Activated naive CD8-positive, alpha-beta T cell treated with anti-CD3 and anti-CD28 coated beads, Interleukin-2, amount 50 U/mL, for 24 hours (primary cell): ENCODE measurements around the gene TTC16.
A peak's percentile ranks its signal among the peaks of the same experiment; 100 is the strongest.

Experiments used
- ATAC-seq: fragments of 150-1000 bp; cut with Tn5 transposase; one replicate; pipeline ENCODE4 v1.10.0; 2021
- DNase-seq: peaks from one replicate; pipeline ENCODE4 v3.0.0; 2021
- H3K27ac Mint-ChIP-seq: one replicate; pipeline ENCODE4 v1.8.0; 2021; ENCODE audit warnings: mild to moderate bottlenecking, mixed read lengths
- H3K27me3 Mint-ChIP-seq: one replicate; pipeline ENCODE4 v1.8.0; 2021; ENCODE audit warnings: mixed read lengths
- H3K36me3 Mint-ChIP-seq: one replicate; pipeline ENCODE4 v1.8.0; 2021; ENCODE audit warnings: low read depth, mixed read lengths
- H3K4me1 Mint-ChIP-seq: one replicate; pipeline ENCODE4 v1.8.0; 2021; ENCODE audit warnings: mixed read lengths
- H3K4me3 Mint-ChIP-seq: one replicate; pipeline ENCODE4 v1.8.0; 2021; ENCODE audit warnings: mild to moderate bottlenecking, moderate library complexity, mixed read lengths
- H3K9me3 Mint-ChIP-seq: one replicate; pipeline ENCODE4 v1.8.0; 2021; ENCODE audit warnings: mixed read lengths

Gene TTC16

DNA sequence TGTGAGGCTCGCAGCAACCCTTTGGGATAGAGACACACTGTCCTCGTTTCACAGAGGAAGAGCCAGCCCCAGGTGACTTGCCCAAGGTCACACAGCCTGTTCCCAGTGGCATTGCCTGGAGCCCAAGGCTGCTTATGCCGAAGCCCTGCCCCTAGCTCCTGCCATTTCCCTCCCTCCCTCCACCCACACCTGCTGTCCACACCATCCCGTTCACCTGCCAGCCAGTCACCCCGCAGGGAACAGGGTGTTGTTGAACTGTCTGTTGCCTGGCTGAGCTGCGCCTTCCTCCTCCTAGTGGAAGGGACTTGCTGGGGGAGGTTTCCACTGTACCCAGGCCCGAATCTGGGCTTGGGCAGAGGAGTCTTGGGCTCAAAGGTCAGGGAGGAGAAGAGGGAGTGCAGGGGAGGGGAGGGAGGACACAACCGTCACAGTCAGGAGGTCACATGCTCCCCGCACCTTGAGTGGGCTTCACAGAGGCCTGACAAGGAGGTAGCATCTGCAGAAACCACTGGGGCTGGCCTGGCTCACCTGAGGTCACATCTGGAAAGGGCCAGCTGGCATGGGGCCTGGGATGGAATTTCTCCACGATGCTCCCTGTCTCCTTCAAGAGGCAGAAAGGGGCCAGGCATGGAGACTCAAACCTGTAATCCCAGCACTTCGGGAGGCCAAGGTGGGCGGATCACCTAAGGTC, 6.3 kb downstream of the TTC16 start:
- Mint-ChIP-seq H3K27me3 (no peaks in the 10 kb centered on the region), H3K4me1 (peaks cover 22% of the 10 kb centered on the region), H3K4me3 (no peak overlapping the region), H3K9me3 (no peaks in the 10 kb centered on the region), H3K27ac (peak overlapping the region; percentile 31), H3K36me3 (no peaks in the 10 kb centered on the region)
- no peak for DNase-seq
- ATAC-seq: no peak

GRCh38 chr9:127723013-127723412, 7.1 kb downstream of the TTC16 start:
- no peak overlapping the region for H3K4me3 Mint-ChIP-seq
- DNase-seq: no peak
- H3K4me1 Mint-ChIP-seq: peaks cover 22% of the 10 kb centered on the region
- no peak for ATAC-seq
- H3K36me3 Mint-ChIP-seq: no peaks in the 10 kb centered on the region
- no peaks in the 10 kb centered on the region for H3K27me3 Mint-ChIP-seq
- H3K27ac Mint-ChIP-seq: no peak overlapping the region
- no peaks in the 10 kb centered on the region for H3K9me3 Mint-ChIP-seq

- H3K9me3 Mint-ChIP-seq: no peaks in the 10 kb centered on the region
- no peak overlapping the region for H3K27ac Mint-ChIP-seq
- no peaks in the 10 kb centered on the region for H3K27me3 Mint-ChIP-seq
- ATAC-seq (no peak), DNase-seq (no peak)
- H3K36me3 Mint-ChIP-seq: no peaks in the 10 kb centered on the region
- no peak overlapping the region for H3K4me3 Mint-ChIP-seq
- peaks cover 22% of the 10 kb centered on the region for H3K4me1 Mint-ChIP-seq
Measured at GRCh38 chr9:127723444-127723843, 7.6 kb downstream of the TTC16 start.

DNA sequence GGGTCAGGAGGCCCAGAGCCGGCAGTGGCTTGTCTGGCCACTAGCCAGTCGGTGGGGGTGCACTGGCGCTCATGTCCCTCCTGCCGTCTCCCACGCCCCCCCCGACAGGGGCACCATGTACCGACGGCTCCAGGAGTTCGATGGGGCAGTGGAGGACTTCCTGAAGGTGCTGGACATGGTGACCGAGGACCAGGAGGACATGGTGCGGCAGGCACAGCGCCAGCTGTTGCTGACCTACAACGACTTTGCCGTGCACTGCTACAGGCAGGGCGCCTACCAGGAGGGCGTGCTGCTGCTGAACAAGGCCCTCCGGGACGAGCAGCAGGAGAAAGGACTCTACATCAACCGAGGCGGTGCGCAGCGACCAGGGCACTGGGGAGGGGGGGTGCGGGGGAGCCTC, 8.1 kb downstream of the TTC16 start:
- ATAC-seq: no peak
- Mint-ChIP-seq H3K27ac (no peak overlapping the region), H3K36me3 (no peaks in the 10 kb centered on the region), H3K9me3 (no peaks in the 10 kb centered on the region), H3K27me3 (no peaks in the 10 kb centered on the region), H3K4me3 (no peak overlapping the region), H3K4me1 (peaks cover 22% of the 10 kb centered on the region)
- DNase-seq: no peak

DNA sequence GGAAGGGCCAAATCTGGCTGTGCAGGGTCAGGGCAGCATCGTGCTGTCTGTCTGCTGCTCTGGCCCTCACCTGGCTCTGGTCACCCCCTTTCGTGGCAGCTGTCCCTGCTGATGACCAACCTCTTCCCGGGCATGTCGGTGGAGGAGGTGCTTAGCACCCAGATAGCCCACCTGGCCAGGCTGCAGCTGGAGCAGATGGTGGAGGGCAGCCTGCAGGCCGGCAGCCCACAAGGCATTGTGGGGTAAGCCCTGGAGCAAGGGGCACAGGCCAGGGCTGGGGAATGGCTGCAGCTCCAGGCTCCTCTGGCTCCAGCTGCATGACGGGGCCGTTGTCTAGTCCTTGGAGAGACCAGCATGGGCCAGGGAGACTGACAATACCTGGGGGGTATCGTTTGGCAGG, 11.0 kb downstream of the TTC16 start:
- H3K4me1 Mint-ChIP-seq: no peaks in the 10 kb centered on the region
- ATAC-seq (no peak), DNase-seq (no peak)
- H3K36me3 Mint-ChIP-seq: no peaks in the 10 kb centered on the region
- no peak overlapping the region for H3K4me3 Mint-ChIP-seq
- no peaks in the 10 kb centered on the region for H3K27me3 Mint-ChIP-seq
- H3K27ac Mint-ChIP-seq: no peak overlapping the region
- no peaks in the 10 kb centered on the region for H3K9me3 Mint-ChIP-seq

GRCh38 chr9:127728808-127729207, 12.9 kb downstream of the TTC16 start:
- DNase-seq (no peak), ATAC-seq (no peak)
- no peaks in the 10 kb centered on the region for H3K36me3 Mint-ChIP-seq
- H3K27ac Mint-ChIP-seq: no peak overlapping the region
- no peaks in the 10 kb centered on the region for H3K9me3 Mint-ChIP-seq
- H3K4me1 Mint-ChIP-seq: peaks cover 4% of the 10 kb centered on the region
- H3K4me3 Mint-ChIP-seq: no peak overlapping the region
- H3K27me3 Mint-ChIP-seq: no peaks in the 10 kb centered on the region

DNA sequence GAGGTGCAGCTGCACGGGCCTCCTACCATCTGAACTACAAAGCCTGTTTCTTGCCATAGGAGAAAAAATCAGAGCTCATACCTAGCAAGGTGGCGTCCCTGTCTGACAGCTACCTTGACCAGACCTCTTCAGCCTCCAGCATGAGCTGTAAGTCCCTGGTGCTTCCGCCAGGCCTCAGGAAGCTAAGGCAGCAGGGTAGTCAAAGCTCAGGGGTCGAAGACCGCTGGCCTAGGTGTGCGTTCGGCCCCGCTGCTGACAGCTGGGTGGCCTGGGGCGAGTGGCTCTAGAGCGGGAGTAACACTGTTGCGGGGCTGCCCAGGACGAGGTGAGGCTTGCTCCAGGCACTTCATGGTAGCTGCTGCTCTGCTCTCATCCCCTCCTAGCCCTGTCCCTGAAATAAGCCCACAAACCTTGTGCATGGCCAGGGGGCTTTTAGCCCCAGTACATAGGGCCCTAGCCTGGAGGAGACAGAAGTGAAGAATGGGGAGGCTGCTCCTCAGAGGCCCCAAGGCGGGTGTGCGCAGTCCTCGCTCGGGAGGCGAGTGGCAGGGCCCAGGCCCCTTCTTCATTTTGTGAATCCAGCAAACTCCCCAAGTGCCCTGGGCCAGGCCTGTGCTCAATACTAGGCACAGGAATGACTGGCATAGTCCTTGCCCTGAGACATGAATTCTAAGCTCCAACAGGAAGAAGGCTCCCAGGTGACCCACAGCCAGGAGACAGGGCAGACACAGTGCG, 13.8 kb downstream of the TTC16 start:
- H3K4me1 Mint-ChIP-seq: peaks cover 12% of the 10 kb centered on the region
- ATAC-seq: no peak
- no peak overlapping the region for H3K27ac Mint-ChIP-seq
- H3K36me3 Mint-ChIP-seq: no peaks in the 10 kb centered on the region
- H3K27me3 Mint-ChIP-seq: no peaks in the 10 kb centered on the region
- no peak for DNase-seq
- H3K4me3 Mint-ChIP-seq: no peak overlapping the region
- H3K9me3 Mint-ChIP-seq: no peaks in the 10 kb centered on the region

DNA sequence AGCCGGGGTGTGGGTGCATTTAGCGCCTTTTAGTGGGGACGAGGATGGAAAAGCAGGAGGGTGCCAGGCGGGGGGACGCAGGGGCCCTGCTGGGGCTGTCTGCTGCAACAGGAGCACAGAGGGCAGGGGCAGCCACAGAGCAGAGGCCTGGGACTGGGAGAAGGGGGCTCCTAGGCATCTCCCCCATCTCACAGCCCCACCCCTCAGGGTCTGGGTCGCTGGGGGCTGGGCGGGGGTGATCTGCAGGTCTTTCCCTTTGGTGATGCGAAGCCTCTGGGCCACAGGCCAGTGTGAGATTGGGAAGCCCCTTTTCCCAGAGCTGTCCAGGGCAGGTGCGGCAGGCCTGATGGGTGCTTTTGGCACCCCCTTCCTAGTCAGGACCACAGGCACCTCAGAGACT, 14.4 kb downstream of the TTC16 start:
- Mint-ChIP-seq H3K9me3 (no peaks in the 10 kb centered on the region), H3K27me3 (no peaks in the 10 kb centered on the region), H3K27ac (no peak overlapping the region), H3K4me1 (peaks cover 13% of the 10 kb centered on the region), H3K36me3 (peaks cover under 1% of the 10 kb centered on the region), H3K4me3 (no peak overlapping the region)
- DNase-seq: no peak
- no peak for ATAC-seq

DNA sequence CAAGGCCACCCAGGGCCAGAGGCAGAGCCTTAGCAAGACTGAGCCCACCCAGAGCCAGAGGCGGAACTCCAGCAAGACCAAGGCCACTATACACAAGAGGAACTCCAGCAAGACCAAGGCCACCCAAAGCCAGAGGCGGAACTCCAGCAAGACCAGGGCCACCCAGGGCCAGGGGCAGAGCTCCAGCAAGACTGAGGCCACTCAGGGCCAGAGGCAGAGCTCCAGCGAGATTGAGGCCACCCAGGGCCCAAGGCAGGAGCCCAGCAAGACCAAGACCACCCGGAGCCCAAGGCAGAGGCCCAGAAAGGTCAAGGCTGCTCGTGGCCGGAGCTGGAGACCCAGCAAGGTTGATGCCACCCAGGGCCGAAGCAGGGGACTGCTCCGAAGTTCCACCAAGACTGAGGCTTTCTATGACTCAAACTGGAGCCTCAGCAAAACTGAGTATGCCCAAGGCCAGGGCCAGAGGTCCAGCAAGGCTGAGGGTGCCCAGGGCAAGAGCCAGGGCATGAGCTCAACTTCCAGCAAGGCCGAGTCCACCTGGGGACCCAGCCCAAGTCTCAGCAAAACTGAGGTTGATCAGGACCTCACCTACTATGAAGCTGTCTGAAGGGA, 15.0 kb downstream of the TTC16 start:
- H3K27me3 Mint-ChIP-seq: no peaks in the 10 kb centered on the region
- H3K9me3 Mint-ChIP-seq: no peaks in the 10 kb centered on the region
- ATAC-seq: no peak
- no peak overlapping the region for H3K4me3 Mint-ChIP-seq
- H3K27ac Mint-ChIP-seq: no peak overlapping the region
- no peak for DNase-seq
- H3K4me1 Mint-ChIP-seq: peaks cover 18% of the 10 kb centered on the region
- peaks cover 1% of the 10 kb centered on the region for H3K36me3 Mint-ChIP-seq

DNA sequence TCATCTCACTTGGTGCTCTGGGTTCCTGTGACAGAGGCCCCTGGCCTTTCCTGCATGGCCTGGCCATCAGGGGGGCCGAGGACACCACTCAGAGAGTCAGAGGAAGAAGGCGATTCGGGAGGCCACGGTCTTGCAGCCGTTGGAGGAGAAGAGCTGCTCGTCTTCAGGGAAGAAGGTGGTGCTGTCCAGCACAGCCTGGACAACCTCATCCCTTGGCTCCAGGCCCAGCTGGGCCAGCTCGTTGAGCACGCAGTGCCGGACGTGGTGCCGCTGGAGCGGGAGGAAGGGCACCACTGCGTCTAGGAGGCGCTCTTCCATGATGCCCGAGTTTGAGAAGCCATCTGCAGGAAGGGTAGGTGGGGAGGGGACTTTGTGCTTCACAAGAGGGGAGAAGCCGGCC, 16.1 kb downstream of the TTC16 start:
- H3K27me3 Mint-ChIP-seq: no peaks in the 10 kb centered on the region
- DNase-seq: no peak
- no peak for ATAC-seq
- no peak overlapping the region for H3K4me3 Mint-ChIP-seq
- H3K9me3 Mint-ChIP-seq: no peaks in the 10 kb centered on the region
- peaks cover 1% of the 10 kb centered on the region for H3K36me3 Mint-ChIP-seq
- H3K27ac Mint-ChIP-seq: no peak overlapping the region
- peaks cover 18% of the 10 kb centered on the region for H3K4me1 Mint-ChIP-seq

GRCh38 chr9:127732444-127732843, 16.6 kb downstream of the TTC16 start:
- Mint-ChIP-seq H3K36me3 (peaks cover 1% of the 10 kb centered on the region), H3K27me3 (no peaks in the 10 kb centered on the region), H3K4me1 (peaks cover 18% of the 10 kb centered on the region), H3K9me3 (no peaks in the 10 kb centered on the region), H3K27ac (no peak overlapping the region), H3K4me3 (no peak overlapping the region)
- DNase-seq (no peak), ATAC-seq (no peak)

- ATAC-seq (no peak), DNase-seq (no peak)
- H3K9me3 Mint-ChIP-seq: no peaks in the 10 kb centered on the region
- peaks cover 4% of the 10 kb centered on the region for H3K36me3 Mint-ChIP-seq
- H3K27ac Mint-ChIP-seq: peak overlapping the region; percentile 32
- peak overlapping the region; percentile 82 for H3K4me3 Mint-ChIP-seq
- no peaks in the 10 kb centered on the region for H3K27me3 Mint-ChIP-seq
- peaks cover 18% of the 10 kb centered on the region for H3K4me1 Mint-ChIP-seq
Measured at GRCh38 chr9:127733614-127734013, 17.7 kb downstream of the TTC16 start.

DNA sequence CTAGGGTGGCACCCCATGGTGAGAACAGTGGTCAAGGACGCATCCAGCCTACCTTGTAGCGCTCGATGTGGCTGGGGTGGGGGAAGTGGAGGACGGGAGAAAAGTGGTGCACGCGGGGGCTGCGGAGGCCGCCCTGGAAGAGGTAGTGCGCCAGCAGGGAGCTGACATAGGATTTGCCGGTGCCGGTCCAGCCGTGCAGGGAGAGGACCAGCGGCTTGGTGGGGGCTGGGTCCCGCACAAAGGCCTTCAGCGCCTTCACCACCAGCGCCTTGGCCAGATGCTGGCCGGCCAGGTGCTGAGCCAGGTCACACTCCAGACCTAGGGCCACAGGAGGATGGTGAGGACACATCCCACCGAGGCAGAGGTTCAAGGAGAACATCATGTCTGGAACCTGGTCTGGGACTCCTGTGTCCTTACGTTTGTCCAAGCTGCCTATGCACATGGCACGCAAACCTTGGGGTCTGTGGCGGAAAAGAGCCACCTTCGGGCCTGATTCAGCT, 18.4 kb downstream of the TTC16 start:
- DNase-seq (no peak), ATAC-seq (no peak)
- Mint-ChIP-seq H3K4me3 (peak overlapping the region; percentile 82), H3K27me3 (no peaks in the 10 kb centered on the region), H3K4me1 (peaks cover 18% of the 10 kb centered on the region), H3K27ac (peak overlapping the region; percentile 75), H3K9me3 (no peaks in the 10 kb centered on the region), H3K36me3 (peaks cover 8% of the 10 kb centered on the region)

GRCh38 chr9:127734747-127735529, 19.1 kb downstream of the TTC16 start, which contains the start of gene TOR2A:
Gene TOR2A, minus strand, starts transcription at chr9:127735294. Its CDS starts 24 bp downstream, at chr9:127735270.
- ATAC-seq (peak; percentile 92), DNase-seq (peak; percentile 99)
- Mint-ChIP-seq H3K27ac (peak within 1 kb of the TSS; percentile 90), H3K9me3 (no peaks in the 10 kb centered on the region), H3K4me3 (peak within 1 kb of the TSS; percentile 82), H3K4me1 (peaks cover 18% of the 10 kb centered on the region), H3K36me3 (peaks cover 8% of the 10 kb centered on the region), H3K27me3 (no peaks in the 10 kb centered on the region)
